K562 (cell line): ENCODE data around the gene OR2V2. TPM values are rescaled to one million over a fixed set of nuclear protein-coding genes. Genes with fewer than 3 reads are reported as not detected.

Experiments
- ARNT ChIP-seq, 2 experiments: fragments of 450-650 bp; IDR thresholded peaks; 2 replicates each; pipeline ENCODE4 v1.6.1; 2016; ENCODE audit warnings: mild to moderate bottlenecking in 1 of 2
- BACH1 ChIP-seq: fragments of 200-800 bp; sonication (Bioruptor generic); IDR thresholded peaks from 2 replicates; pipeline ENCODE4 v1.6.1; 2016; ENCODE audit warnings: missing genetic modification characterization, missing compliant biosample characterization
- ELF2 ChIP-seq: fragments of 250-450 bp; sonication (Bioruptor Pico); IDR thresholded peaks from 2 replicates; pipeline ENCODE4 v1.5.0; 2021; ENCODE audit warnings: mild to moderate bottlenecking
- GABPB1 ChIP-seq: sonication (generic); formaldehyde crosslinking; IDR thresholded peaks from 2 replicates; pipeline ENCODE4 v1.8.0; 2022; ENCODE audit warnings: mild to moderate bottlenecking, missing genetic modification reagents
- HIVEP1 ChIP-seq: fragments of 250-450 bp; sonication (Bioruptor Pico); IDR thresholded peaks from 2 replicates; pipeline ENCODE4 v1.4.0; 2020; ENCODE audit warnings: mild to moderate bottlenecking
- HMG20A ChIP-seq: fragments of 450-650 bp; formaldehyde crosslinking; conservative IDR thresholded peaks from 2 replicates; pipeline ENCODE4 v1.4.0; 2020; ENCODE audit warnings: mild to moderate bottlenecking, mixed read lengths
- KDM1A ChIP-seq, 2 experiments: fragments of 450-650 bp; IDR thresholded peaks; 2 replicates each; pipeline ENCODE4 v1.6.1; 2016; ENCODE audit warnings: mild to moderate bottlenecking in 2 of 2
- L3MBTL2 ChIP-seq: fragments of 450-650 bp; IDR thresholded peaks from 2 replicates; pipeline ENCODE4 v1.6.1; 2016; ENCODE audit warnings: mild to moderate bottlenecking, moderate library complexity
- MYC ChIP-seq, 2 experiments: fragments of 250-450 bp in 1 of 2; sonication (Bioruptor Pico) in 1 of 2; IDR thresholded peaks; 2 replicates each; pipeline versions ENCODE4 v1.5.1 to v1.6.1; 2012 to 2021; ENCODE audit warnings: low read depth in 2 of 2, borderline replicate concordance in 1 of 2, improper control_type of control experiment in 1 of 2, low read length in 1 of 2, mild to moderate bottlenecking in 1 of 2, moderate library complexity in 1 of 2
- NONO ChIP-seq, 2 experiments: fragments of 200-400 bp in 1 of 2; fragments of 450-650 bp in 1 of 2; formaldehyde crosslinking in 1 of 2; IDR thresholded peaks; 2 replicates each; pipeline ENCODE4 v1.6.1; 2017; ENCODE audit warnings: low read depth in 2 of 2, mild to moderate bottlenecking in 2 of 2, moderate library complexity in 2 of 2, low read length in 1 of 2
- RAD21 ChIP-seq, 2 experiments: fragments of 250-450 bp in 1 of 2; fragments of 450-650 bp in 1 of 2; sonication (Bioruptor Pico) in 1 of 2; formaldehyde crosslinking in 1 of 2; IDR thresholded peaks in 1 of 2; conservative IDR thresholded peaks in 1 of 2; 2 replicates each; pipeline versions ENCODE4 v1.4.0 to v1.8.0; 2020 to 2022; ENCODE audit warnings: mild to moderate bottlenecking in 2 of 2, moderate library complexity in 1 of 2
- RBM39 ChIP-seq: fragments of 200-400 bp; formaldehyde crosslinking; optimal IDR thresholded peaks from 2 replicates; pipeline ENCODE3; 2018; ENCODE audit warnings: low read depth, low read length
- RCOR1 ChIP-seq, 2 experiments: IDR thresholded peaks; 2 replicates each; pipeline ENCODE4 v1.6.1; 2012; ENCODE audit warnings: low read depth in 2 of 2, low read length in 2 of 2, borderline replicate concordance in 1 of 2, improper control_type of control experiment in 1 of 2
- SIN3A ChIP-seq, 2 experiments: fragments of 150-350 bp in 1 of 2; IDR thresholded peaks; 2 replicates each; pipeline ENCODE4 v1.6.1; 2011 to 2016; ENCODE audit warnings: borderline replicate concordance in 2 of 2, low read depth in 2 of 2, low read length in 2 of 2, mild to moderate bottlenecking in 2 of 2, moderate library complexity in 2 of 2; ENCODE audit not compliant: control insufficient read depth in 1 of 2
- SMC3 ChIP-seq: conservative IDR thresholded peaks from 2 replicates; pipeline ENCODE4 v1.6.1; 2011; ENCODE audit warnings: low read depth, low read length, improper control_type of control experiment; ENCODE audit not compliant: insufficient read depth
- THAP12 ChIP-seq: fragments of 250-450 bp; sonication (Bioruptor Pico); IDR thresholded peaks from 2 replicates; pipeline ENCODE4 v1.9.0; 2021; ENCODE audit warnings: mild to moderate bottlenecking, inconsistent platforms
- ZKSCAN1 ChIP-seq: fragments of 150-350 bp; IDR thresholded peaks from 2 replicates; pipeline ENCODE4 v1.6.1; 2016; ENCODE audit warnings: low read depth, low read length
- ZNF263 ChIP-seq: sonication (generic); formaldehyde crosslinking; IDR thresholded peaks from 2 replicates; pipeline ENCODE4 v1.8.0; 2022; ENCODE audit warnings: mild to moderate bottlenecking, missing genetic modification reagents, borderline replicate concordance
- ZNF395 ChIP-seq: fragments of 200-800 bp; sonication (Bioruptor generic); IDR thresholded peaks from 2 replicates; pipeline ENCODE4 v1.6.1; 2017; ENCODE audit warnings: missing genetic modification characterization, missing compliant biosample characterization
- polyA plus RNA-seq, 8 experiments: library from polyadenylated mRNA; depleted of rRNA in 4 of 8; stranded (reverse) in 5 of 8; unstranded in 3 of 8; fragments of >200 nt; fragmentation: Nextera tagmentation in 2 of 8; fragmentation: Illumina TruSeq in 1 of 8; extraction: Ambion mirVana in 2 of 8; extraction: Trizol in 1 of 8; gene quantifications; 2 replicates each; pipeline versions ENCODE4 v1.2.1 to v1.2.3, GENCODE V29; 2011 to 2014; ENCODE audit warnings: inconsistent platforms in 1 of 8, missing spikeins in 1 of 8
- total RNA-seq, 7 experiments: library from RNA; depleted of rRNA in 6 of 7; stranded (reverse); fragments of >200 nt in 6 of 7; fragmentation: Illumina TruSeq in 2 of 7; extraction: Trizol in 2 of 7; gene quantifications; 2 replicates each; pipeline versions ENCODE4 v1.2.1 to v1.2.3, GENCODE V29; 2011 to 2021; ENCODE audit warnings: low replicate concordance in 1 of 7
- TF ChIP-seq, protein P1 (sequence below), 2 experiments: fragments of 450-650 bp; conservative IDR thresholded peaks; 2 replicates each; pipeline ENCODE4 v1.6.1; 2017; ENCODE audit warnings: mild to moderate bottlenecking in 2 of 2, moderate library complexity in 2 of 2

Gene OR2V2
- total and polyA plus RNA-seq, 9 of the 15 experiments (the other 6 are each of a cell fraction or from before 2014, with no cell fraction given): 0.01 TPM; not detected in 8

GRCh38 chr5:181159286-181160151 lies 12.1 kb downstream of the OR2V2 start (continued):
- TF ChIP-seq L3MBTL2: peak; percentile 19; the same call in 1 of the 2 replicates
- no peak for TF ChIP-seq HMG20A (CRISPR knock-in tag)
- no peak for TF ChIP-seq HIVEP1 (CRISPR knock-in tag)
- TF ChIP-seq RBM39: peak; percentile 49
- no peak for TF ChIP-seq ZNF395 (CRISPR knock-in tag)
- TF ChIP-seq THAP12 (CRISPR knock-in tag): no peak
- TF ChIP-seq ZNF263 (CRISPR knock-in tag): peak; percentile 36; the same call in 1 of the 2 replicates
- TF ChIP-seq RCOR1 (IDR thresholded peaks at IDR 0.05; ENCODE audit: borderline replicate concordance in 1 of 2, low read depth in 2 of 2, low read length in 2 of 2): peak in 1 of 2 experiments; percentile 66; a peak in 1 of 4 replicates
- TF ChIP-seq BACH1 (tag): no peak
- TF ChIP-seq, protein P1, sequence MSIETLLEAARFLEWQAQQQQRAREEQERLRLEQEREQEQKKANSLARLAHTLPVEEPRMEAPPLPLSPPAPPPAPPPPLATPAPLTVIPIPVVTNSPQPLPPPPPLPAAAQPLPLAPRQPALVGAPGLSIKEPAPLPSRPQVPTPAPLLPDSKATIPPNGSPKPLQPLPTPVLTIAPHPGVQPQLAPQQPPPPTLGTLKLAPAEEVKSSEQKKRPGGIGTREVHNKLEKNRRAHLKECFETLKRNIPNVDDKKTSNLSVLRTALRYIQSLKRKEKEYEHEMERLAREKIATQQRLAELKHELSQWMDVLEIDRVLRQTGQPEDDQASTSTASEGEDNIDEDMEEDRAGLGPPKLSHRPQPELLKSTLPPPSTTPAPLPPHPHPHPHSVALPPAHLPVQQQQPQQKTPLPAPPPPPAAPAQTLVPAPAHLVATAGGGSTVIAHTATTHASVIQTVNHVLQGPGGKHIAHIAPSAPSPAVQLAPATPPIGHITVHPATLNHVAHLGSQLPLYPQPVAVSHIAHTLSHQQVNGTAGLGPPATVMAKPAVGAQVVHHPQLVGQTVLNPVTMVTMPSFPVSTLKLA (conservative IDR thresholded peaks at IDR 0.05): peak; percentile 44 to 66
- peak; percentile 74 for TF ChIP-seq MYC (IDR thresholded peaks at IDR 0.05; ENCODE audit: low read depth, low read length)
- TF ChIP-seq MYC (CRISPR knock-in tag; IDR thresholded peaks at IDR 0.05; ENCODE audit: borderline replicate concordance, low read depth): no peak
- peak in 1 of 2 experiments; percentile 9; a peak in 1 of 4 replicates for TF ChIP-seq KDM1A (IDR thresholded peaks at IDR 0.05)
- TF ChIP-seq GABPB1 (CRISPR knock-in tag): peak; percentile 50; the same call in 1 of the 2 replicates
- TF ChIP-seq ZKSCAN1: 0 out of 2 replicates have a peak, but pooled peaks have one; percentile 28
- peak; percentile 92 for TF ChIP-seq SMC3
- peak in 1 of 2 experiments; percentile 56; a peak in 1 of 4 replicates for TF ChIP-seq ARNT (IDR thresholded peaks at IDR 0.05)
- no peak for TF ChIP-seq ELF2 (CRISPR knock-in tag)
- 0 out of 4 replicates have a peak, but pooled peaks of 1 of the 2 experiments have one; percentile 50 for TF ChIP-seq SIN3A (IDR thresholded peaks at IDR 0.05; ENCODE audit: borderline replicate concordance in 2 of 2, control insufficient read depth in 1 of 2, low read depth in 2 of 2, low read length in 2 of 2)
- TF ChIP-seq NONO (IDR thresholded peaks at IDR 0.05; ENCODE audit: low read depth in 2 of 2, low read length in 1 of 2): no peak
- TF ChIP-seq RAD21 (CRISPR knock-in tag; conservative IDR thresholded peaks at IDR 0.05 in 1 of 2, IDR thresholded peaks at IDR 0.05 in 1 of 2): peak; percentile 87 to 91
